Measurements from ENCODE around the gene RIBC1.

The RIBC1 gene

DNA sequence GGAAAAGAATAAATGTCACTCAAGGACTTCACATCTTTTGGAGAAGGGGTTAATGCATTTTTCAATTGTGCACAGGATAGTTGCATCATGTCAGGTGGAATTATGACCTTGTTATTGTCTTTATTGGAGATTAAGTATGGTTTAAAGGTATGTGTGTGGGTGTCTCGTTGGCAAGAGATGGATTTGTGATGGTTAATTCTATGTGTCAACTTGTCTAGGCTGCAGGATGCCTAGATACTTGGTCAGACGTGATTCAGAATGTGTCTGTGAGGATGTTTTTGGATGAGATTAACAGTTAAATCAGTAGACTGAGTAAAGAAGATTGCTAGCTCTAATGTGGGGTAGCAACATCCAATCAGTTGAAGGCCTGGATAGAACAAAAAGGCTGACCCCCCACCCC lies 53.7 kb downstream of the RIBC1 start:
- intact Hi-C loops (cut with DNase I) = no loop called here
- DNase-seq = no peak

DNA sequence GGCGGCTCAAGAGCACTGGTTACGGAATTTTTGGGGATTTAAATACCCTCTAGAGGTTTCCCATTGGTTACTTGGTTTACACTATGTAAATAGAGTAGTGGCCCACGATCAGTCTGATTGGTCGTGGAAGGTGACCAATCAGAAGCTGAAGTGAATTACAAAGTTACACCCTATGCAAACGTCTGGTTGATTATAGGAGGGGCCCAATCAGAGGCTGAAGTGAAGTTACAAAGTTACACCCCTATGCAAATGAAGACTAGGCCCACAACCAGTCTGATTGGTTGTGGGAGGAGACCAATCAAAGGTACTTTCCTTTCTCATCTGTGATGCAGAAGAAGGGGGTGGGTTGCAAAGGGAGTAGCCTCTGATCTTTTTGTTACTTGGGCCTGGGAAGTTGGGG lies 56.6 kb downstream of the RIBC1 start:
- intact Hi-C loops (cut with DNase I) = no loop called here
- DNase-seq = no peak
